Hepatocyte (in vitro differentiated cells): ENCODE results near the gene RAD23B. TPM values are rescaled to one million over a fixed set of nuclear protein-coding genes. Genes with fewer than 3 reads are reported as not detected.
A peak's percentile ranks its signal among the peaks of the same experiment; 100 is the strongest.

ENCODE experiments used
- DNase-seq: peaks from one replicate; pipeline ENCODE4 v3.0.0-alpha.2; 2016; ENCODE audit warnings: low spot score
- H2AFZ ChIP-seq: fragments of 200-600 bp; sonication (generic); 2 replicates; pipeline ENCODE4 v1.6.0; 2016; ENCODE audit warnings: antibody characterized with exemption, mild to moderate bottlenecking
- H3K27ac ChIP-seq: fragments of 200-600 bp; sonication (generic); 2 replicates; pipeline ENCODE4 v1.5.1; 2016; ENCODE audit warnings: mild to moderate bottlenecking
- H3K27me3 ChIP-seq: fragments of 200-600 bp; sonication (generic); 2 replicates; pipeline ENCODE4 v1.6.1; 2016
- H3K36me3 ChIP-seq: fragments of 200-600 bp; sonication (generic); replicated peaks from 2 replicates; pipeline ENCODE4 v1.5.1; 2016; ENCODE audit warnings: low read depth; ENCODE audit not compliant: insufficient read depth
- H3K4me1 ChIP-seq: fragments of 200-600 bp; sonication (generic); 2 replicates; pipeline ENCODE4 v1.5.1; 2016; ENCODE audit warnings: mild to moderate bottlenecking, moderate library complexity; ENCODE audit not compliant: insufficient read depth
- H3K4me2 ChIP-seq: fragments of 200-600 bp; sonication (generic); 2 replicates; pipeline ENCODE4 v1.6.0; 2016
- H3K4me3 ChIP-seq: fragments of 200-600 bp; sonication (generic); 2 replicates; pipeline ENCODE4 v1.5.1; 2016; ENCODE audit warnings: mild to moderate bottlenecking
- H3K79me2 ChIP-seq: fragments of 200-600 bp; sonication (generic); 2 replicates; pipeline ENCODE4 v1.6.0; 2017; ENCODE audit warnings: mild to moderate bottlenecking
- H3K9me2 ChIP-seq: fragments of 200-600 bp; sonication (generic); replicated peaks from 2 replicates; pipeline ENCODE4 v1.6.0; 2017; ENCODE audit warnings: mild to moderate bottlenecking; ENCODE audit not compliant: insufficient read depth
- H3K9me3 ChIP-seq: fragments of 200-600 bp; sonication (generic); 2 replicates; pipeline ENCODE4 v1.5.1; 2016; ENCODE audit warnings: low read depth, mild to moderate bottlenecking
- H4K20me1 ChIP-seq: fragments of 200-600 bp; sonication (generic); 2 replicates; pipeline ENCODE4 v1.6.0; 2016; ENCODE audit warnings: mild to moderate bottlenecking; ENCODE audit not compliant: insufficient read depth, poor library complexity, severe bottlenecking
- CTCF ChIP-seq: fragments of 200-600 bp; sonication (generic); IDR thresholded peaks from 2 replicates; pipeline ENCODE4 v1.5.1; 2016; ENCODE audit warnings: antibody characterized with exemption, mild to moderate bottlenecking; ENCODE audit not compliant: poor library complexity
- EZH2 ChIP-seq: fragments of 200-600 bp; sonication (generic); IDR thresholded peaks from 2 replicates; pipeline ENCODE4 v1.6.1; 2016; ENCODE audit warnings: antibody characterized with exemption, mild to moderate bottlenecking, borderline replicate concordance
- EZH2phosphoT487 ChIP-seq: fragments of 200-600 bp; sonication (generic); IDR thresholded peaks from one replicate; pipeline ENCODE4 v1.6.1; 2018; ENCODE audit warnings: antibody characterized with exemption, mild to moderate bottlenecking, low read depth, moderate library complexity; ENCODE audit not compliant: unreplicated experiment, severe bottlenecking
- WGBS: methylation state at CpG from one replicate; pipeline ENCODE4 v1.1.6; 2016; ENCODE audit warnings: low lambda C conversion rate; ENCODE audit errors: missing lambda C conversion rate; 5-methylcytosine and 5-hydroxymethylcytosine counted together
- polyA plus RNA-seq: library from polyadenylated mRNA; unstranded; fragments of >200 nt; fragmentation: Nextera tagmentation; extraction: Ambion mirVana; gene quantifications from 2 replicates; pipeline ENCODE4 v1.2.1, GENCODE V29; 2016
- total RNA-seq: library from RNA; depleted of rRNA; stranded (reverse); fragments of >200 nt; gene quantifications from 2 replicates; pipeline ENCODE4 v1.2.3, GENCODE V29; 2014

The RAD23B gene
- total and polyA plus RNA-seq, 2 experiments from 2014 or later = 15.9 to 126 TPM

- Histone ChIP-seq H4K20me1 (peaks cover 88% of the 10 kb centered on the region), H3K27ac (peak overlapping the region; percentile 64), H2AFZ (no peak overlapping the region), H3K27me3 (no peaks in the 10 kb centered on the region), H3K36me3 (no peaks in the 10 kb centered on the region), H3K79me2 (peaks cover 98% of the 10 kb centered on the region), H3K4me1 (peaks cover 17% of the 10 kb centered on the region), H3K4me2 (no peak overlapping the region), H3K4me3 (no peak overlapping the region), H3K9me2 (no peaks in the 10 kb centered on the region), H3K9me3 (no peaks in the 10 kb centered on the region)
- no peak for DNase-seq
- TF ChIP-seq CTCF (no peak), EZH2phosphoT487 (no peak), EZH2 (no peak)
- 85% methylated on average over 1 of the region's 1 CpG for WGBS
These were observed 24.3 kb downstream of the RAD23B start for GRCh38 chr9:107307331-107307730.

GRCh38 chr9:107308461-107308860, 25.4 kb downstream of the RAD23B start:
- Histone ChIP-seq H3K27ac (peak overlapping the region; percentile 64), H3K79me2 (peaks cover 98% of the 10 kb centered on the region), H3K9me3 (no peaks in the 10 kb centered on the region), H3K9me2 (no peaks in the 10 kb centered on the region), H4K20me1 (peaks cover 90% of the 10 kb centered on the region), H3K4me2 (peak overlapping the region; percentile 27), H3K36me3 (no peaks in the 10 kb centered on the region), H3K4me3 (no peak overlapping the region), H3K27me3 (no peaks in the 10 kb centered on the region), H2AFZ (no peak overlapping the region), H3K4me1 (peaks cover 17% of the 10 kb centered on the region)
- no peak for DNase-seq
- no peak for TF ChIP-seq EZH2phosphoT487
- no peak for TF ChIP-seq CTCF
- TF ChIP-seq EZH2 = no peak
- 0% methylated on average over 1 of the region's 1 CpG for WGBS

- TF ChIP-seq EZH2 (no peak), EZH2phosphoT487 (no peak), CTCF (no peak)
- 81% methylated on average over 5 of the region's 5 CpGs for WGBS
- Histone ChIP-seq H3K4me3 (no peak overlapping the region), H3K36me3 (no peaks in the 10 kb centered on the region), H2AFZ (no peak overlapping the region), H3K9me3 (no peaks in the 10 kb centered on the region), H3K4me2 (no peak overlapping the region), H4K20me1 (peaks cover 89% of the 10 kb centered on the region), H3K27ac (peak overlapping the region; percentile 64), H3K4me1 (peaks cover 17% of the 10 kb centered on the region), H3K27me3 (no peaks in the 10 kb centered on the region), H3K79me2 (peaks cover 98% of the 10 kb centered on the region), H3K9me2 (no peaks in the 10 kb centered on the region)
- DNase-seq = no peak
These were observed 26.2 kb downstream of the RAD23B start for GRCh38 chr9:107309271-107309670.
